Breast epithelium (tissue), 3 donors: ENCODE data around the gene CCDC87.

Source experiments
- POLR2A ChIP-seq: fragments of 450-650 bp; IDR thresholded peaks from one replicate; pipeline ENCODE4 v1.6.1; 2016; ENCODE audit warnings: antibody characterized with exemption, mild to moderate bottlenecking, moderate library complexity
- POLR2AphosphoS5 ChIP-seq, 3 donors: sonication (generic); formaldehyde crosslinking; IDR thresholded peaks; one replicate each; pipeline ENCODE4 v1.6.1; 2017; ENCODE audit warnings: antibody characterized with exemption in 3 of 3
- TF ChIP-seq, protein P1 (sequence below), 3 donors: fragments of 450-650 bp; IDR thresholded peaks; one replicate each; pipeline ENCODE4 v1.5.1; 2016 to 2017; ENCODE audit warnings: antibody characterized with exemption in 3 of 3, mild to moderate bottlenecking in 3 of 3, moderate library complexity in 3 of 3

- TF ChIP-seq, protein P1, sequence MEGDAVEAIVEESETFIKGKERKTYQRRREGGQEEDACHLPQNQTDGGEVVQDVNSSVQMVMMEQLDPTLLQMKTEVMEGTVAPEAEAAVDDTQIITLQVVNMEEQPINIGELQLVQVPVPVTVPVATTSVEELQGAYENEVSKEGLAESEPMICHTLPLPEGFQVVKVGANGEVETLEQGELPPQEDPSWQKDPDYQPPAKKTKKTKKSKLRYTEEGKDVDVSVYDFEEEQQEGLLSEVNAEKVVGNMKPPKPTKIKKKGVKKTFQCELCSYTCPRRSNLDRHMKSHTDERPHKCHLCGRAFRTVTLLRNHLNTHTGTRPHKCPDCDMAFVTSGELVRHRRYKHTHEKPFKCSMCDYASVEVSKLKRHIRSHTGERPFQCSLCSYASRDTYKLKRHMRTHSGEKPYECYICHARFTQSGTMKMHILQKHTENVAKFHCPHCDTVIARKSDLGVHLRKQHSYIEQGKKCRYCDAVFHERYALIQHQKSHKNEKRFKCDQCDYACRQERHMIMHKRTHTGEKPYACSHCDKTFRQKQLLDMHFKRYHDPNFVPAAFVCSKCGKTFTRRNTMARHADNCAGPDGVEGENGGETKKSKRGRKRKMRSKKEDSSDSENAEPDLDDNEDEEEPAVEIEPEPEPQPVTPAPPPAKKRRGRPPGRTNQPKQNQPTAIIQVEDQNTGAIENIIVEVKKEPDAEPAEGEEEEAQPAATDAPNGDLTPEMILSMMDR (IDR thresholded peaks at IDR 0.05), result no peak
- TF ChIP-seq POLR2A (no peak), POLR2AphosphoS5 (IDR thresholded peaks at IDR 0.05) (no peak)
Observed at GRCh38 chr11:66554602-66555001, 38.3 kb downstream of the CCDC87 start.
